WI38 (cell line): ENCODE results near the gene IL10.

Experiments
- H3K4me3 ChIP-seq: 2 replicates; pipeline ENCODE4 v1.5.1; 2011; ENCODE audit warnings: low read depth, mild to moderate bottlenecking, control low read depth, low read length
- CTCF ChIP-seq: IDR thresholded peaks from 2 replicates; pipeline ENCODE4 v1.5.1; 2012; ENCODE audit warnings: low read depth, mild to moderate bottlenecking, control low read depth, low read length

IL10 gene

GRCh38 chr1:206772243-206772937 lies at the start of gene IL10:
Gene IL10, minus strand, starts transcription at chr1:206772494. Its CDS starts 59 bp downstream, at chr1:206772435.
- TF ChIP-seq CTCF: no peak
- H3K4me3 ChIP-seq: no peak within 1 kb of the TSS

GRCh38 chr1:206821493-206821892 lies 49.2 kb upstream of the IL10 start:
- H3K4me3 ChIP-seq: no peak overlapping the region
- TF ChIP-seq CTCF: no peak

GRCh38 chr1:206816390-206817287 lies 44.3 kb upstream of the IL10 start:
- no peak for TF ChIP-seq CTCF
- no peak overlapping the region for H3K4me3 ChIP-seq

- TF ChIP-seq CTCF: no peak
- H3K4me3 ChIP-seq: no peak overlapping the region
These were observed 42.5 kb upstream of the IL10 start for GRCh38 chr1:206814716-206815341.

GRCh38 chr1:206812471-206812870 lies 40.2 kb upstream of the IL10 start:
- no peak overlapping the region for H3K4me3 ChIP-seq
- no peak for TF ChIP-seq CTCF

- peak; percentile 13; the same call in 1 of the 2 replicates for TF ChIP-seq CTCF
These were observed 37.3 kb upstream of the IL10 start for GRCh38 chr1:206809504-206810084.

More at GRCh38 chr1:206809504-206810084, 37.3 kb upstream of the IL10 start:
- H3K4me3 ChIP-seq: no peak overlapping the region
